Colon (tissue), 2 donors: ENCODE results near the gene PHF13.

ENCODE experiments used
- FAIRE-seq: peaks from 2 replicates; lab custom pipeline; 2012; peaks lifted over from hg19 to GRCh38; lab: Jason Lieb, UNC
- donor health status: control.
- donor health status: control.

The PHF13 gene

DNA sequence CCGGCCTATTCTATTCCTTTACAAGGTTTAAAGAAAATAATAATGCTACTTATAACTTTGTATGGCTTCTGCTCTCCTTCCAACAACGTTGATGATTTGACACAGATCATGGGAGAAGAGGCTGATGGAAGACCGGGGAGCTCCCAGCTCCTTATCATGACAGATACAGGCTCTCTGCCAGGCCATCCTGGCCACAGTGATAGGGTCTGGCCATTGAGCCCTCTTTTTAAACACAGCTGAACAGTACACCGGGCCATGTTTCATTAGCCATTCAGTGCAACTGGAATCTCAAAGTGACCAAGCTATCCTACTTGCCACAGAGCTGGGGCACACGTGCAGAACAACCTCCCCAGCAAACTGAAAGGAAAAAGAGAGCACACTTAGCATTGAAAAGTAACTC, 53.2 kb downstream of the PHF13 start:
- no peak for FAIRE-seq

DNA sequence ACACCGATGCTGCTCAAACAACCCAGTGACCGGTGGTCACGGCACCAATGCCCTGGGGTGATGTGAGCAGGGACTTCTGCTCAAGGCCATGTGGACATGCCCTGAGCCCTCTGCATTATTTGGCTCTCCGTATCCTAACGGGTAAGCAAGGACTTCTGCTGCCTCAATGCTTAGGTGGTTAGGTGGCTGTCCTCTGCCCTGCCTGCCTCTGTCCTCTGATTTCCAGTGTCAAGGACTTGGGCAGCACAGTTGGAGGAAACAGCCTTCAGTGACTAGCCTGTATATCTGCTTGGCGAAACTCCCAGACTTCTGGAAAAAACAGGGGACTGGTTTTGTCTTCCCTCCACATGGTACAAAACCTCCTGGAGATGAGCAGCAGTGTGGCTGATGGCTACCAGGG, 53.6 kb downstream of the PHF13 start:
- FAIRE-seq = no peak

DNA sequence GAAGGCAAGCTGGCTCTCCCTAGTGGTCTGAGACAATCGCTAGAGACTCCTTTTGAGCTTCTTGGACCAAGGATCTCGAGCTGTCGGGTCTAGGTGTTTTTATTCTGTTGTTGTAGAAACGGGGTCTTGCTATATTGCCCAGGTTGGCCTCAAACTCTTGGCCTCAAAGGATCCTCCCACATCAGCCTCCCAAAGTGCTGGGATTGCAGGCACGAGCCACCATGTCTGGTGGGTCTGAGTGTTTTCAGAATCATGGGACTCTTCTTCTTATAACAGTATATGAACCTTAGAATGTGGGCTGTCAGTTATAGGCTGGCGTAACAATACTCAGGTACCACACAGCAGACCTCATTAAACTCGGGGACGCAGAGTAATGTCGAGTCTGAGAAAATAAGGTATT, 55.0 kb downstream of the PHF13 start:
- FAIRE-seq = no peak

DNA sequence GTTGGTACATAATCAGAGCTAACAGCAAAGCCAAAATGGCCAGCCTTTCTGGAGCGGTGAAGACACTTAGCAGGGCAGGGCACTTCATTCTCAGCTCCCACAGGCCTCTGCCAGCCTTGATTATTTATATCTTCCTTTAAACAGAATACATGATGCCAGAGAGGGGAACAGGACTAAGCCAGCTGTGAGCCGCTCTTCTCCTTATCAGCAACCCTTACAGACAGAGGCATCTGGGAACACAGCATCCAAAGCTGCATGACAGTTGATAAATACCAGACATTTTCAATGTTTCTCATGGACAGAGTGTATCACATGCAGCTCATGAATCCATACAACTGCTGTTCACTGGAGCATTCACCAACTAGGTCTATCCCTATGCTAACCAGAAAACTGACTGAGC, 59.0 kb downstream of the PHF13 start:
- FAIRE-seq = no peak
